ENCODE data around the gene COL25A1.

COL25A1 gene

GRCh38 chr4:109296527-109296926 is 5.9 kb downstream of the COL25A1 start:
- ChIA-PET POLR2A (no interaction called here), CTCF (no interaction called here)
- no peak for TF ChIP-seq CTCF (IDR thresholded peaks at IDR 0.05; ENCODE audit: insufficient read depth, low read length, missing control alignments)
- DNase-seq (ENCODE audit: low read depth, low spot score), result no peak
- H3K4me3 ChIP-seq (ENCODE audit: low read depth, low read length), result no peak overlapping the region

GRCh38 chr4:109295081-109295480 is 7.4 kb downstream of the COL25A1 start:
- POLR2A ChIA-PET, result no interaction called here
- TF ChIP-seq CTCF (IDR thresholded peaks at IDR 0.05; ENCODE audit: insufficient read depth, low read length, missing control alignments), result no peak
- no peak for DNase-seq (ENCODE audit: low read depth, low spot score)
- CTCF ChIA-PET, result no interaction called here
- H3K4me3 ChIP-seq (ENCODE audit: low read depth, low read length), result no peak overlapping the region

GRCh38 chr4:109294468-109295020 is 7.9 kb downstream of the COL25A1 start:
- DNase-seq (ENCODE audit: low read depth, low spot score), result no peak
- TF ChIP-seq CTCF (IDR thresholded peaks at IDR 0.05; ENCODE audit: insufficient read depth, low read length, missing control alignments), result no peak
- H3K4me3 ChIP-seq (ENCODE audit: low read depth, low read length), result no peak overlapping the region
- POLR2A ChIA-PET, result no interaction called here
- CTCF ChIA-PET, result no interaction called here

GRCh38 chr4:109294006-109294405 is 8.5 kb downstream of the COL25A1 start:
- ChIA-PET CTCF (interaction anchor here (0.8 to 1.5 kb wide), 2 partner anchors 11 to 46 kb away, joined by 3 to 4 read pairs; no protein-coding TSS in a partner anchor), POLR2A (no interaction called here)
- H3K4me3 ChIP-seq (ENCODE audit: low read depth, low read length), result no peak overlapping the region
- DNase-seq (ENCODE audit: low read depth, low spot score), result no peak
- no peak for TF ChIP-seq CTCF (IDR thresholded peaks at IDR 0.05; ENCODE audit: insufficient read depth, low read length, missing control alignments)

GRCh38 chr4:109291707-109292238 is 10.7 kb downstream of the COL25A1 start:
- no peak for TF ChIP-seq CTCF (IDR thresholded peaks at IDR 0.05; ENCODE audit: insufficient read depth, low read length, missing control alignments)
- CTCF ChIA-PET, result no interaction called here

GRCh38 chr4:109290918-109291317 is 11.5 kb downstream of the COL25A1 start:
- no peak for TF ChIP-seq CTCF (IDR thresholded peaks at IDR 0.05; ENCODE audit: insufficient read depth, low read length, missing control alignments)
- no peak overlapping the region for H3K4me3 ChIP-seq (ENCODE audit: low read depth, low read length)
- CTCF ChIA-PET, result interaction anchor here (1.0 kb wide), 1 partner anchor 8 kb away, joined by 4 read pairs; no protein-coding TSS in a partner anchor
- DNase-seq (ENCODE audit: low read depth, low spot score), result no peak
- POLR2A ChIA-PET, result no interaction called here

More at GRCh38 chr4:109291707-109292238, 10.7 kb downstream of the COL25A1 start:
- DNase-seq (ENCODE audit: low read depth, low spot score), result no peak
- no peak overlapping the region for H3K4me3 ChIP-seq (ENCODE audit: low read depth, low read length)
- POLR2A ChIA-PET, result no interaction called here
